ENCODE measurements around the gene PTH1R. TPM values are rescaled to one million over a fixed set of nuclear protein-coding genes. Genes with fewer than 3 reads are reported as not detected.

Gene PTH1R
- total RNA-seq, 1 experiment from 2014 or later = 0.32 TPM

DNA sequence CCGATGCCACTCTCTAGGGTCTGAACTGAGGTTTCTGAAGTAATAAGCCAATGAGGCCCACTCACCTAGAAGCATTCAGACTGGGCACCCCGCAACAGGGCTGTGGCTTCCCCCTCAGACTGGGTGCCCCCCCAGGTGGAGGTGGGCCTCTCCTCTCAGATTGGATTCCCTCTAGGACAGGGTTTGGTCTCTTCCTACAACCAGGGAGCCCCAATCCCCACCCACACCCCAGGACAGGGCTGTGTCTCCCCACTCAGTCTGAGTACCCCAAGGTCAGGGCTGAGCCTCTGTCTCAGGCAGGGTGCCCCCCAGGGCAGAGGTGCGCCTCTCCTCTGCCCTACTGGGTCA, 27.7 kb downstream of the PTH1R start:
- no peaks in the 10 kb centered on the region for H4K20me1 ChIP-seq (ENCODE audit: insufficient read depth)
- intact Hi-C loops (cut with micrococcal nuclease) = no loop called here
- ChIA-PET POLR2A (no interaction called here), RAD21 (ENCODE audit: low non-redundant PET in 1 of 2, low total read pairs in 2 of 2, uncharacterized antibody in 2 of 2, unreplicated experiment in 2 of 2) (no interaction called here), CTCF (no interaction called here)
- H3K4me2 ChIP-seq (ENCODE audit: low read length) = no peak overlapping the region
- DNase-seq (ENCODE audit: low read depth, low spot score) (no peak), ATAC-seq (no peak)
- H3K9me2 ChIP-seq (ENCODE audit: insufficient read depth) = no peaks in the 10 kb centered on the region
- no peaks in the 10 kb centered on the region for H3K9me3 ChIP-seq (ENCODE audit: control insufficient read depth in 1 of 2, insufficient read depth in 1 of 2, low read depth in 1 of 2, low read length in 2 of 2)
- BruUV-seq (replicated peaks) = no TSS peak
- no peak overlapping the region for H2AFZ ChIP-seq (ENCODE audit: low read depth, low read length, poor library complexity, severe bottlenecking)
- H3K4me1 ChIP-seq (ENCODE audit: control insufficient read depth in 1 of 2, insufficient read depth in 2 of 2, low read length in 2 of 2) = peaks cover 0 to 19% of the 10 kb centered on the region in 2 experiments; a peak in 3 of 4 replicates
- H3K27me3 ChIP-seq (ENCODE audit: insufficient read depth, low read length) = no peaks in the 10 kb centered on the region
- H3K27ac ChIP-seq (ENCODE audit: low read depth, low read length) = no peak overlapping the region
- no peaks in the 10 kb centered on the region for H3K79me2 ChIP-seq (ENCODE audit: insufficient read depth, low read length)
- no peaks in the 10 kb centered on the region for H3K36me3 ChIP-seq (ENCODE audit: control insufficient read depth in 1 of 2, insufficient read depth in 2 of 2, low read length in 2 of 2)
- no peak for TF ChIP-seq CBX3 (IDR thresholded peaks at IDR 0.05; ENCODE audit: low read depth)
- TF ChIP-seq SP1 (IDR thresholded peaks at IDR 0.05; ENCODE audit: low read depth) = no peak
- TF ChIP-seq FOSL1 (IDR thresholded peaks at IDR 0.05; ENCODE audit: low read depth) = no peak
- no peak for TF ChIP-seq SRF (IDR thresholded peaks at IDR 0.05; ENCODE audit: low read depth)
- no peak for TF ChIP-seq ZNF274 (IDR thresholded peaks at IDR 0.05; ENCODE audit: low read depth, low read length)
- no peak for TF ChIP-seq RAD21 (IDR thresholded peaks at IDR 0.05; ENCODE audit: low read depth)
- no peak for TF ChIP-seq CEBPB (IDR thresholded peaks at IDR 0.05; ENCODE audit: low read depth)
- TF ChIP-seq EZH2phosphoT487 (IDR thresholded peaks at IDR 0.05; ENCODE audit: borderline replicate concordance) = no peak
- TF ChIP-seq, protein P1, sequence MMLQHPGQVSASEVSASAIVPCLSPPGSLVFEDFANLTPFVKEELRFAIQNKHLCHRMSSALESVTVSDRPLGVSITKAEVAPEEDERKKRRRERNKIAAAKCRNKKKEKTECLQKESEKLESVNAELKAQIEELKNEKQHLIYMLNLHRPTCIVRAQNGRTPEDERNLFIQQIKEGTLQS (IDR thresholded peaks at IDR 0.05) = no peak
- TF ChIP-seq JUND (IDR thresholded peaks at IDR 0.05) = no peak
- TF ChIP-seq, protein P2, sequence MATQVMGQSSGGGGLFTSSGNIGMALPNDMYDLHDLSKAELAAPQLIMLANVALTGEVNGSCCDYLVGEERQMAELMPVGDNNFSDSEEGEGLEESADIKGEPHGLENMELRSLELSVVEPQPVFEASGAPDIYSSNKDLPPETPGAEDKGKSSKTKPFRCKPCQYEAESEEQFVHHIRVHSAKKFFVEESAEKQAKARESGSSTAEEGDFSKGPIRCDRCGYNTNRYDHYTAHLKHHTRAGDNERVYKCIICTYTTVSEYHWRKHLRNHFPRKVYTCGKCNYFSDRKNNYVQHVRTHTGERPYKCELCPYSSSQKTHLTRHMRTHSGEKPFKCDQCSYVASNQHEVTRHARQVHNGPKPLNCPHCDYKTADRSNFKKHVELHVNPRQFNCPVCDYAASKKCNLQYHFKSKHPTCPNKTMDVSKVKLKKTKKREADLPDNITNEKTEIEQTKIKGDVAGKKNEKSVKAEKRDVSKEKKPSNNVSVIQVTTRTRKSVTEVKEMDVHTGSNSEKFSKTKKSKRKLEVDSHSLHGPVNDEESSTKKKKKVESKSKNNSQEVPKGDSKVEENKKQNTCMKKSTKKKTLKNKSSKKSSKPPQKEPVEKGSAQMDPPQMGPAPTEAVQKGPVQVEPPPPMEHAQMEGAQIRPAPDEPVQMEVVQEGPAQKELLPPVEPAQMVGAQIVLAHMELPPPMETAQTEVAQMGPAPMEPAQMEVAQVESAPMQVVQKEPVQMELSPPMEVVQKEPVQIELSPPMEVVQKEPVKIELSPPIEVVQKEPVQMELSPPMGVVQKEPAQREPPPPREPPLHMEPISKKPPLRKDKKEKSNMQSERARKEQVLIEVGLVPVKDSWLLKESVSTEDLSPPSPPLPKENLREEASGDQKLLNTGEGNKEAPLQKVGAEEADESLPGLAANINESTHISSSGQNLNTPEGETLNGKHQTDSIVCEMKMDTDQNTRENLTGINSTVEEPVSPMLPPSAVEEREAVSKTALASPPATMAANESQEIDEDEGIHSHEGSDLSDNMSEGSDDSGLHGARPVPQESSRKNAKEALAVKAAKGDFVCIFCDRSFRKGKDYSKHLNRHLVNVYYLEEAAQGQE (IDR thresholded peaks at IDR 0.05; ENCODE audit: low read depth) = no peak
- TF ChIP-seq, protein P3, sequence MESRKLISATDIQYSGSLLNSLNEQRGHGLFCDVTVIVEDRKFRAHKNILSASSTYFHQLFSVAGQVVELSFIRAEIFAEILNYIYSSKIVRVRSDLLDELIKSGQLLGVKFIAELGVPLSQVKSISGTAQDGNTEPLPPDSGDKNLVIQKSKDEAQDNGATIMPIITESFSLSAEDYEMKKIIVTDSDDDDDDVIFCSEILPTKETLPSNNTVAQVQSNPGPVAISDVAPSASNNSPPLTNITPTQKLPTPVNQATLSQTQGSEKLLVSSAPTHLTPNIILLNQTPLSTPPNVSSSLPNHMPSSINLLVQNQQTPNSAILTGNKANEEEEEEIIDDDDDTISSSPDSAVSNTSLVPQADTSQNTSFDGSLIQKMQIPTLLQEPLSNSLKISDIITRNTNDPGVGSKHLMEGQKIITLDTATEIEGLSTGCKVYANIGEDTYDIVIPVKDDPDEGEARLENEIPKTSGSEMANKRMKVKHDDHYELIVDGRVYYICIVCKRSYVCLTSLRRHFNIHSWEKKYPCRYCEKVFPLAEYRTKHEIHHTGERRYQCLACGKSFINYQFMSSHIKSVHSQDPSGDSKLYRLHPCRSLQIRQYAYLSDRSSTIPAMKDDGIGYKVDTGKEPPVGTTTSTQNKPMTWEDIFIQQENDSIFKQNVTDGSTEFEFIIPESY (IDR thresholded peaks at IDR 0.05; ENCODE audit: extremely low read depth, insufficient replicate concordance, low read length) = no peak
- TF ChIP-seq EZH2 (IDR thresholded peaks at IDR 0.05) = no peak
- no peak for TF ChIP-seq ZFX (IDR thresholded peaks at IDR 0.05)
- TF ChIP-seq TCF7L2 (IDR thresholded peaks at IDR 0.05; ENCODE audit: borderline replicate concordance, extremely low read depth, insufficient read depth, insufficient read length) = no peak
- TF ChIP-seq, protein P4, sequence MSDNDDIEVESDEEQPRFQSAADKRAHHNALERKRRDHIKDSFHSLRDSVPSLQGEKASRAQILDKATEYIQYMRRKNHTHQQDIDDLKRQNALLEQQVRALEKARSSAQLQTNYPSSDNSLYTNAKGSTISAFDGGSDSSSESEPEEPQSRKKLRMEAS (IDR thresholded peaks at IDR 0.05) = no peak
- TF ChIP-seq SIN3A (IDR thresholded peaks at IDR 0.05; ENCODE audit: low read depth) = no peak
- no peak overlapping the region for H3K4me3 ChIP-seq (replicated peaks in 1 of 2; ENCODE audit: low read depth in 1 of 2, low read length in 2 of 2)
- H3K9ac ChIP-seq (ENCODE audit: low read length) = no peak overlapping the region

Measured in HCT116 (cell line).